Endothelial cell of hepatic sinusoid (primary cell): ENCODE measurements around the gene OSBP2.
"Not testable (repeated sequence)": the region's sequence is repeated elsewhere in the genome, so short reads cannot be mapped to it uniquely, and the experiment has no call there.

ENCODE experiments used
- in situ Hi-C: cut with HindIII; loops from 2 replicates; pipeline ENCODE4 v1.10.0; 2017; ENCODE audit warnings: low sequenced_read_pairs

The OSBP2 gene

GRCh38 chr22:30754971-30755758, 60.5 kb downstream of the OSBP2 start:
- in situ Hi-C loops: loop anchor here (25.0 kb wide), 1 partner anchor 182 kb away; no protein-coding TSS in a partner anchor

- in situ Hi-C loops: loop anchor here (25.0 kb wide), 1 partner anchor 182 kb away; no protein-coding TSS in a partner anchor
These were observed 61.1 kb downstream of the OSBP2 start for GRCh38 chr22:30755759-30756124.

- in situ Hi-C loops: loop anchor here (25.0 kb wide), 1 partner anchor 173 kb away; no protein-coding TSS in a partner anchor
These were observed 69.4 kb downstream of the OSBP2 start for GRCh38 chr22:30763815-30764673.

- in situ Hi-C loops: loop anchor here (25.0 kb wide), 1 partner anchor 170 kb away; no protein-coding TSS in a partner anchor
These were observed 73.0 kb downstream of the OSBP2 start for GRCh38 chr22:30767661-30768060.

- in situ Hi-C loops: loop anchor here (25.0 kb wide), 1 partner anchor 167 kb away; no protein-coding TSS in a partner anchor
These were observed 76.0 kb downstream of the OSBP2 start for GRCh38 chr22:30770716-30771115.

GRCh38 chr22:30773919-30774318, 79.2 kb downstream of the OSBP2 start:
- in situ Hi-C loops: loop anchor here (25.0 kb wide), 1 partner anchor 163 kb away; no protein-coding TSS in a partner anchor

GRCh38 chr22:30774566-30774965, 79.9 kb downstream of the OSBP2 start:
- in situ Hi-C loops: loop anchor here (25.0 kb wide), 1 partner anchor 163 kb away; no protein-coding TSS in a partner anchor

- in situ Hi-C loops: no loop called here
These were observed 81.8 kb downstream of the OSBP2 start for GRCh38 chr22:30776476-30776875.

- in situ Hi-C loops: not testable (repeated sequence)
These were observed 82.5 kb downstream of the OSBP2 start for GRCh38 chr22:30777146-30777545.

- in situ Hi-C loops: no loop called here
These were observed 82.9 kb downstream of the OSBP2 start for GRCh38 chr22:30777587-30777986.

GRCh38 chr22:30778261-30778660, 83.6 kb downstream of the OSBP2 start:
- in situ Hi-C loops: no loop called here

- in situ Hi-C loops: no loop called here
These were observed 85.4 kb downstream of the OSBP2 start for GRCh38 chr22:30780026-30780425.

GRCh38 chr22:30781271-30781875, 86.7 kb downstream of the OSBP2 start:
- in situ Hi-C loops: no loop called here

GRCh38 chr22:30782613-30783012, 87.9 kb downstream of the OSBP2 start:
- in situ Hi-C loops: no loop called here

GRCh38 chr22:30783021-30783420, 88.3 kb downstream of the OSBP2 start:
- in situ Hi-C loops: no loop called here

GRCh38 chr22:30785527-30785926, 90.9 kb downstream of the OSBP2 start:
- in situ Hi-C loops: no loop called here

- in situ Hi-C loops: no loop called here
These were observed 95.7 kb downstream of the OSBP2 start for GRCh38 chr22:30790366-30790765.

- in situ Hi-C loops: no loop called here
These were observed 97.8 kb downstream of the OSBP2 start for GRCh38 chr22:30792456-30792855.

GRCh38 chr22:30795118-30795517, 100.4 kb downstream of the OSBP2 start:
- in situ Hi-C loops: no loop called here

GRCh38 chr22:30801695-30802094, 107.0 kb downstream of the OSBP2 start:
- in situ Hi-C loops: no loop called here
